ENCODE results near the gene BMAL1.

DNA sequence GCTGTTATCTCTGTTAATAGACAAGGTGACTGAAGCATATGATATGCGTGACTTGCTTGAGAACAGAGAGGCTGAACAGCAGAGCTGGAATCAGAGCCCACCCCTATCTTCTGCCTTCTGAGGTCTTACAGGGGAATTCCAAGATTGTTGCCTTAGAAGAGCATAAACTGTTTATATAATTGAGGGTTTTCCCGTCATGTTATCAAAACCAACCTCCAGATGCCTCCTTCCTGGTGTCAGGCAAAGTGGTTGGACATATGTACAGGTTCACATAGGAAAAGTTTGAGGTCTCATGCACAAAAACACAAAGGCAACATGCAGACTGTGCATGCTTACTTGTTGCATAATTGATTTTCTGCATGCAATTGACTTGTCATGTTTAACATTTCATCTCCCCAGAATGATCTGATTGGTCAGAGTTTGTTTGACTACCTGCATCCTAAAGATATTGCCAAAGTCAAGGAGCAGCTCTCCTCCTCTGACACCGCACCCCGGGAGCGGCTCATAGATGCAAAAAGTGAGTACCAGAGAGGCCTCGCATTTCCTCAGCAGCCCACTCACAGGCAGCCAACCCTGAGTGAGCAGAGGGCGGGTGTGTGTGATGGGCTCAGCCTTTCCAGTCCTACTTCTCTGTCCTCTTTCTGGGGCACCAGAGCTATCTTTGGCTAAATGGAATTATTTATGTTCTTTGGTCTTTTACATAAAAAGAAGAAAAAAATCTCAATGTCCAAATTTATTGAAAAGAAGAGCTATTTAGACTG lies 88.9 kb downstream of the BMAL1 start:
- TF ChIP-seq, protein P1, sequence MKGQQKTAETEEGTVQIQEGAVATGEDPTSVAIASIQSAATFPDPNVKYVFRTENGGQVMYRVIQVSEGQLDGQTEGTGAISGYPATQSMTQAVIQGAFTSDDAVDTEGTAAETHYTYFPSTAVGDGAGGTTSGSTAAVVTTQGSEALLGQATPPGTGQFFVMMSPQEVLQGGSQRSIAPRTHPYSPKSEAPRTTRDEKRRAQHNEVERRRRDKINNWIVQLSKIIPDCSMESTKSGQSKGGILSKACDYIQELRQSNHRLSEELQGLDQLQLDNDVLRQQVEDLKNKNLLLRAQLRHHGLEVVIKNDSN (CRISPR knock-in tag; IDR thresholded peaks at IDR 0.05): no peak
- TF ChIP-seq, protein P2, sequence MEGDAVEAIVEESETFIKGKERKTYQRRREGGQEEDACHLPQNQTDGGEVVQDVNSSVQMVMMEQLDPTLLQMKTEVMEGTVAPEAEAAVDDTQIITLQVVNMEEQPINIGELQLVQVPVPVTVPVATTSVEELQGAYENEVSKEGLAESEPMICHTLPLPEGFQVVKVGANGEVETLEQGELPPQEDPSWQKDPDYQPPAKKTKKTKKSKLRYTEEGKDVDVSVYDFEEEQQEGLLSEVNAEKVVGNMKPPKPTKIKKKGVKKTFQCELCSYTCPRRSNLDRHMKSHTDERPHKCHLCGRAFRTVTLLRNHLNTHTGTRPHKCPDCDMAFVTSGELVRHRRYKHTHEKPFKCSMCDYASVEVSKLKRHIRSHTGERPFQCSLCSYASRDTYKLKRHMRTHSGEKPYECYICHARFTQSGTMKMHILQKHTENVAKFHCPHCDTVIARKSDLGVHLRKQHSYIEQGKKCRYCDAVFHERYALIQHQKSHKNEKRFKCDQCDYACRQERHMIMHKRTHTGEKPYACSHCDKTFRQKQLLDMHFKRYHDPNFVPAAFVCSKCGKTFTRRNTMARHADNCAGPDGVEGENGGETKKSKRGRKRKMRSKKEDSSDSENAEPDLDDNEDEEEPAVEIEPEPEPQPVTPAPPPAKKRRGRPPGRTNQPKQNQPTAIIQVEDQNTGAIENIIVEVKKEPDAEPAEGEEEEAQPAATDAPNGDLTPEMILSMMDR (IDR thresholded peaks at IDR 0.05): no peak
- no peak for TF ChIP-seq NFATC4 (CRISPR knock-in tag; IDR thresholded peaks at IDR 0.05)

Data from WTC11 (cell line).